DND-41 (cell line): ENCODE data around the gene GMNN.

ENCODE experiments used
- CTCF ChIP-seq: IDR thresholded peaks from 2 replicates; pipeline ENCODE4 v1.5.1; 2012; ENCODE audit warnings: borderline replicate concordance, low read length, moderate library complexity, mild to moderate bottlenecking; ENCODE audit not compliant: poor library complexity, severe bottlenecking; ENCODE audit errors: extremely low read depth
- EZH2 ChIP-seq: IDR thresholded peaks from 3 replicates; pipeline ENCODE4 v1.6.1; 2012; ENCODE audit warnings: borderline replicate concordance, low read depth, mild to moderate bottlenecking, moderate library complexity, low read length, inconsistent platforms; ENCODE audit not compliant: severe bottlenecking

DNA sequence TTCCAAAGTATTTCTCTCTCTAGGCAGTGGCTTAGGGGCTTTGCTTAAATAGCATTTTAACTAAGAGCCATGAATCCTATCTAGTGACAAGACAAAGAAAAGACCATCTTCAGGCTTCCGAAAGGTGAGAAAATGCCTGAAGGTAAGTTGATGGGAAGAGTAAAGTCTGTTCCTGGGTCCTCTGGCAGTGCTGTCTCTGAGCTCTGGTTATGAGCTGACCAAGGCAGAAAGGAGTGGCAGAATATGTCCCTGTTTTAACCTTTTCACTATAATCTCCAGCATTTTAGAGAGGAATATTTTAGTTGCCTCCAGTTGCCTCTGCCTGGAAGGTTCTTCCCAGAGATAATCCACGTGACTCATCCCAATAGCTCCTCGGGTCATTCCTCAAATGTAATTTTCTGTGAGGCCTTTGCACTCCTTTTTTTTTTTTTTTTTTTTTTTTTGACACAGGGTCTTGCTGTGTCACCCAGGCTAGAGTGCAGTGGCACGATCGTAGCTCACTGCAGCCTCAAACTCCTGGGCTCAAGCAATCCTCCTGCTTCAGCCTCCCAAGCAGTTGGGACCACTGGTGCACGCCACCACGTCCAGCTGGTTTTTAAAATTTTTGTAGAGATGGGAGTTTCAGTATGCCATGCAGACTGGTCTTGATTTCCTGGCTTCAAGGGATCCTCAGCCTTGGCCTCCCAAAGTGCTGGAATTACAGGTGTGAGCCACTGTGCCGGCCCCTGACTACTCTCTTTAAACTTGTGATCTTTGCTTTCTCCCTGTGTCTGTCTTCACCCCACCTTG lies 27.7 kb downstream of the GMNN start:
- no peak for TF ChIP-seq CTCF
- TF ChIP-seq EZH2 = no peak
